ENCODE measurements around the gene B3GAT3.
"Not testable (repeated sequence)": the region's sequence is repeated elsewhere in the genome, so short reads cannot be mapped to it uniquely, and the experiment has no call there.

The B3GAT3 gene

DNA sequence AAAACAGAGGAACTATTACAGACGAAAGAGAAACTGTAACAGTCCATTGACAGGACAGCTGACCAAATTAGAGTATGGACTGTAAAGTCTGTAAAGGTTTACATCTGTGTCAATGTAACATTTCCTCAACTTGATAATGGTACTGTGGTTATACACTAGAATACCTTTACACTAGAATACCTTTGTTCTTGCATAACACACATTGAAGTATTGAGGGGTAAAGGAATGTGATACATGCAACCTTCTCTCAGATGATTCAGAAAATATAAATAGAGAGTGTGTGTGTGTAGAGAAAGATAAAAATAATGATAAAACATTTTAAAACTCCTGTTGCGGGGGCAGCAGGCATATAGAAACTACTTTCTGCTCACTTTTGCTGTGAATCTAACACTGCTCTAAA is 42.5 kb downstream of the B3GAT3 start:
- peaks cover 36% of the 10 kb centered on the region for H3K36me3 ChIP-seq (ENCODE audit: control insufficient read depth, insufficient read depth, low read length)
- no peak overlapping the region for H3K27ac ChIP-seq (ENCODE audit: insufficient read depth, low read depth, low read length, poor library complexity, severe bottlenecking)
- H3K27me3 ChIP-seq (ENCODE audit: control insufficient read depth, insufficient read depth, low read length, poor library complexity, severe bottlenecking), result no peaks in the 10 kb centered on the region
- H3K4me3 ChIP-seq (ENCODE audit: insufficient read depth, low read depth, low read length), result no peak overlapping the region
- H3K9me3 ChIP-seq (ENCODE audit: control insufficient read depth, low read length), result no peaks in the 10 kb centered on the region
- WGBS, 2 experiments, result 96% methylated on average over 1 to 2 of the region's 2 CpGs
- H3K4me1 ChIP-seq (ENCODE audit: control insufficient read depth, insufficient read depth, low read length), result peaks cover 8% of the 10 kb centered on the region

DNA sequence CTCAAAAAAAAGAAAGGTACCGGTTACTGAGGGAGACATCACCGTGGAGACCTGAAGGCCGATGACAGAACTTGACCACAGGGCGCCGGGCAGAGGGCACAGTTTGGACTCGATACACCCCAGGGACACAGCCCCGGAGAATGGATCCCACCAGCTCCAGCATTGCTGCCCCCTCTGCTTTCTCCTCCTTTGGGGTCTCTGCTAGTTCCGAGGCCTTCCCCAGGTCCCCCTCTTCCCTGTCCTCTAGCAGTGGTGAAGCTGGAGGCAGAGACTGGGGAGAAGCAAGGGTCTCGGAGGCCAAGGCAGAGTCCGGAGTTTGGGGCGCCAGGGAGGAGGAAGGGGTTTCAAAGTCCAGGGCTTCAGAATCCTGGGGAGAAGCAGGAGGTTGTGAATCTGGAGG is 43.2 kb downstream of the B3GAT3 start:
- no peaks in the 10 kb centered on the region for H3K9me3 ChIP-seq (ENCODE audit: control insufficient read depth, low read length)
- H3K27me3 ChIP-seq (ENCODE audit: control insufficient read depth, insufficient read depth, low read length, poor library complexity, severe bottlenecking), result no peaks in the 10 kb centered on the region
- peaks cover 36% of the 10 kb centered on the region for H3K36me3 ChIP-seq (ENCODE audit: control insufficient read depth, insufficient read depth, low read length)
- H3K4me1 ChIP-seq (ENCODE audit: control insufficient read depth, insufficient read depth, low read length), result peaks cover 8% of the 10 kb centered on the region
- H3K4me3 ChIP-seq (ENCODE audit: insufficient read depth, low read depth, low read length), result no peak overlapping the region
- H3K27ac ChIP-seq (ENCODE audit: insufficient read depth, low read depth, low read length, poor library complexity, severe bottlenecking), result no peak overlapping the region
- WGBS, 2 experiments, result 96% methylated on average over 11 of the region's 11 CpGs

DNA sequence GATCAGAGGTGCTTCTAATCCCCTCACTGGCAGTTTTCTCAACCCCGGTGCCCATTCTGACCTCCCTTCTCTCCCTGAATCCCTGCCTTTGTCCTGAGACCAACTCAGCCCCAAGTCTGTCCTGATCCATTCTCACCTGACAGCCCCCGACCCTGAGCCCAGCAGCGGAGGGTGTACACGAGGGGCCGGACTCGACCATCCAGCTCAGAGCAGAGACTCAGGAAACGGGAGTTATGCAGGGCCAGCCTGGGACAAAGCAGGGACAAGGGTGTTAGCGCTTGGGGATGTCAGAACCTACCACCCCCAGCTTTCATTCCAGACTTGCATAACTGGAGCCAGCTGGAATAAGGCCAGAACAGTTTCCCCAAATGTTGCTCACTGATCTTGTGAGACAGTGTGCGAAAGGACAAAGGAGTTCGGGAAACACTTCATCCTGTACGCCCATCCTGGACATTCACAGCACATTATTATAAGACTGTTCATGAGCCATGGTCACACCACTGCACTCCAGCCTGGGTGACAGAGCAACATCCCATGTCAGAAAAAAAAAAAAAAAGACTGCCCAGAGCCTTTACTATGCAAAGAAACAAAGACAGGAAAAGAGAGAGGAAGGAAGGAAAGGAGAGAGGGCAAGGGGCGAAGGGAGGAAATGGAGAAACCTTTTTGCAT is 44.6 kb downstream of the B3GAT3 start:
- no peak overlapping the region for H3K27ac ChIP-seq (ENCODE audit: insufficient read depth, low read depth, low read length, poor library complexity, severe bottlenecking)
- H3K36me3 ChIP-seq (ENCODE audit: control insufficient read depth, insufficient read depth, low read length), result peaks cover 36% of the 10 kb centered on the region
- H3K4me3 ChIP-seq (ENCODE audit: insufficient read depth, low read depth, low read length), result no peak overlapping the region
- H3K4me1 ChIP-seq (ENCODE audit: control insufficient read depth, insufficient read depth, low read length), result peaks cover 8% of the 10 kb centered on the region
- no peaks in the 10 kb centered on the region for H3K9me3 ChIP-seq (ENCODE audit: control insufficient read depth, low read length)
- 94 to 95% methylated on average over 12 of the region's 12 CpGs for WGBS, 2 experiments
- H3K27me3 ChIP-seq (ENCODE audit: control insufficient read depth, insufficient read depth, low read length, poor library complexity, severe bottlenecking), result no peaks in the 10 kb centered on the region

- no peak overlapping the region for H3K27ac ChIP-seq (ENCODE audit: insufficient read depth, low read depth, low read length, poor library complexity, severe bottlenecking)
- peaks cover 8% of the 10 kb centered on the region for H3K4me1 ChIP-seq (ENCODE audit: control insufficient read depth, insufficient read depth, low read length)
- H3K27me3 ChIP-seq (ENCODE audit: control insufficient read depth, insufficient read depth, low read length, poor library complexity, severe bottlenecking), result no peaks in the 10 kb centered on the region
- peaks cover 42% of the 10 kb centered on the region for H3K36me3 ChIP-seq (ENCODE audit: control insufficient read depth, insufficient read depth, low read length)
- no peaks in the 10 kb centered on the region for H3K9me3 ChIP-seq (ENCODE audit: control insufficient read depth, low read length)
- 93 to 94% methylated on average over 14 of the region's 14 CpGs for WGBS, 2 experiments
- no peak overlapping the region for H3K4me3 ChIP-seq (ENCODE audit: insufficient read depth, low read depth, low read length)
These were observed 45.9 kb downstream of the B3GAT3 start for GRCh38 chr11:62575837-62576236.

- Histone ChIP-seq H3K9me3 (ENCODE audit: control insufficient read depth, low read length) (no peaks in the 10 kb centered on the region), H3K4me3 (ENCODE audit: insufficient read depth, low read depth, low read length) (no peak overlapping the region), H3K4me1 (ENCODE audit: control insufficient read depth, insufficient read depth, low read length) (peaks cover 8% of the 10 kb centered on the region), H3K27ac (ENCODE audit: insufficient read depth, low read depth, low read length, poor library complexity, severe bottlenecking) (no peak overlapping the region), H3K36me3 (ENCODE audit: control insufficient read depth, insufficient read depth, low read length) (peaks cover 46% of the 10 kb centered on the region), H3K27me3 (ENCODE audit: control insufficient read depth, insufficient read depth, low read length, poor library complexity, severe bottlenecking) (no peaks in the 10 kb centered on the region)
- WGBS, 2 experiments, result 80 to 84% methylated on average over 17 of the region's 17 CpGs
These were observed 46.6 kb downstream of the B3GAT3 start for GRCh38 chr11:62575156-62575555.

DNA sequence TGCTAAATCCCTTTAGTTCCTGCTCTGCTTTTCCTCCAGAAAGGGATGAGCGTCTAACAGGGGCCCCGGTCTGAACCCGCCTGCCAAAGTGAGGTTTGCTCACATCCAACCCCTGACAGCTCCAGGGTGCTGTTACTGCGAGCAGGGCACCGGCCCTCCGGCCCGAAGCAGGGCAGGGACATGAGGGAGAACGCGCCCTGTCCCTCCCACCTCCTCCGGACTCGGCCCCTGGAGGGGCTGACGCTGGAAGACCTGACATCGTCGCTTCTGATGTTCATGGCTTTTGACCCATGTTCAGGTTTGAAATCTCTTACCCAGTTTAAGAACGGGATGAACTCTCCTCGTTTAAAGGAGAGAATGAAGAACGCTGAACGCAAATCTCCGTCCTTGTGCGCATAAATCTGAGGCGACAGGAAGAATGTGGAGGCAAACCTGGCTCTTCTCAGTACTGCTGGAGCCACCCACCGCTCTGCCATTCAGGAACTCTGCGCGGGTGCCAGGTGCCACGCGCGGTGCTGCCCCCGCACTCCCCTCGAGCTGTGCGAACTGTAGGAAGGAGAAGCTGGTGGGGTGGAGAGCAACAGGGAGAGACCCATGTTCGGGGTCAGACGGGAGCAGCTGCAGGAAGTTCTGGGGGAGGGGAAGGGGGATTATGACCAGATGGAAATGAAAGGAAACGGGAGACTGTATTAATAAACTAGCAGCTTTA is 47.3 kb downstream of the B3GAT3 start:
- H3K27ac ChIP-seq (ENCODE audit: insufficient read depth, low read depth, low read length, poor library complexity, severe bottlenecking), result peak overlapping the region; percentile 70
- no peaks in the 10 kb centered on the region for H3K9me3 ChIP-seq (ENCODE audit: control insufficient read depth, low read length)
- H3K27me3 ChIP-seq (ENCODE audit: control insufficient read depth, insufficient read depth, low read length, poor library complexity, severe bottlenecking), result no peaks in the 10 kb centered on the region
- 14% methylated on average over 33 of the region's 33 CpGs for WGBS, 2 experiments
- peak overlapping the region; percentile 63 for H3K4me3 ChIP-seq (ENCODE audit: insufficient read depth, low read depth, low read length)
- peaks cover 8% of the 10 kb centered on the region for H3K4me1 ChIP-seq (ENCODE audit: control insufficient read depth, insufficient read depth, low read length)
- H3K36me3 ChIP-seq (ENCODE audit: control insufficient read depth, insufficient read depth, low read length), result peaks cover 48% of the 10 kb centered on the region

- WGBS, 2 experiments, result 0% methylated on average over 46 of the region's 46 CpGs
- Histone ChIP-seq H3K4me3 (ENCODE audit: insufficient read depth, low read depth, low read length) (peak within 1 kb of the TSS; percentile 93), H3K9me3 (ENCODE audit: control insufficient read depth, low read length) (no peaks in the 10 kb centered on the region), H3K27ac (ENCODE audit: insufficient read depth, low read depth, low read length, poor library complexity, severe bottlenecking) (peak within 1 kb of the TSS; percentile 75), H3K27me3 (ENCODE audit: control insufficient read depth, insufficient read depth, low read length, poor library complexity, severe bottlenecking) (no peaks in the 10 kb centered on the region), H3K36me3 (ENCODE audit: control insufficient read depth, insufficient read depth, low read length) (peaks cover 49% of the 10 kb centered on the region), H3K4me1 (ENCODE audit: control insufficient read depth, insufficient read depth, low read length) (peaks cover 8% of the 10 kb centered on the region)
These were observed 48.0 kb downstream of the B3GAT3 start, which contains the start of gene EEF1G for GRCh38 chr11:62573592-62574362. Gene EEF1G, minus strand, starts transcription at chr11:62573891. Its CDS starts 49 bp downstream, at chr11:62573842.

- H3K36me3 ChIP-seq (ENCODE audit: control insufficient read depth, insufficient read depth, low read length), result peaks cover 48% of the 10 kb centered on the region
- H3K9me3 ChIP-seq (ENCODE audit: control insufficient read depth, low read length), result no peaks in the 10 kb centered on the region
- peak overlapping the region; percentile 93 for H3K4me3 ChIP-seq (ENCODE audit: insufficient read depth, low read depth, low read length)
- WGBS, 2 experiments, result 1% methylated on average over 33 of the region's 33 CpGs
- H3K4me1 ChIP-seq (ENCODE audit: control insufficient read depth, insufficient read depth, low read length), result peaks cover 8% of the 10 kb centered on the region
- peak overlapping the region; percentile 75 for H3K27ac ChIP-seq (ENCODE audit: insufficient read depth, low read depth, low read length, poor library complexity, severe bottlenecking)
- H3K27me3 ChIP-seq (ENCODE audit: control insufficient read depth, insufficient read depth, low read length, poor library complexity, severe bottlenecking), result no peaks in the 10 kb centered on the region
These were observed 48.7 kb downstream of the B3GAT3 start for GRCh38 chr11:62573006-62573591.

DNA sequence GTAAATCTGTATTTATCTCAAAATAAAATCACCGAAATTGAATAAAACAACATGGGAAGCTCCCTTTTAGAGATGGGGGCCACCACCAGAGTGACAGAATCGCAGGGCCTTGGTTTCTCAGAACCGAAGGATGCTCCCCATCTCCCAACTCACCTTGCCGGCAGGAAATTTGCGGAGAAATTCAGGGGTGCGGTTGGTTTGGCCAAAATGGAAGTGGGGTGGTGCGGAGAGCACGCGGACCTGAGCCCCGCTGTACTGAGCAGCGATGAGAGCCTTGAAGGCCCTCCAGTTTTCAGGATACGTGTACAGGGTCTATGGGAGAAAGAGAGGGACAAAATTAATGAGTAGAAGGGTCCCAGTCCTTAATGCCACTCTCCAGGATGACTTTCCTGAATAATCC is 49.4 kb downstream of the B3GAT3 start:
- Histone ChIP-seq H3K27ac (ENCODE audit: insufficient read depth, low read depth, low read length, poor library complexity, severe bottlenecking) (no peak overlapping the region), H3K9me3 (ENCODE audit: control insufficient read depth, low read length) (no peaks in the 10 kb centered on the region), H3K36me3 (ENCODE audit: control insufficient read depth, insufficient read depth, low read length) (peaks cover 46% of the 10 kb centered on the region), H3K27me3 (ENCODE audit: control insufficient read depth, insufficient read depth, low read length, poor library complexity, severe bottlenecking) (no peaks in the 10 kb centered on the region), H3K4me3 (ENCODE audit: insufficient read depth, low read depth, low read length) (peak overlapping the region; percentile 93), H3K4me1 (ENCODE audit: control insufficient read depth, insufficient read depth, low read length) (peaks cover 8% of the 10 kb centered on the region)
- 76 to 86% methylated on average over 12 of the region's 12 CpGs for WGBS, 2 experiments

DNA sequence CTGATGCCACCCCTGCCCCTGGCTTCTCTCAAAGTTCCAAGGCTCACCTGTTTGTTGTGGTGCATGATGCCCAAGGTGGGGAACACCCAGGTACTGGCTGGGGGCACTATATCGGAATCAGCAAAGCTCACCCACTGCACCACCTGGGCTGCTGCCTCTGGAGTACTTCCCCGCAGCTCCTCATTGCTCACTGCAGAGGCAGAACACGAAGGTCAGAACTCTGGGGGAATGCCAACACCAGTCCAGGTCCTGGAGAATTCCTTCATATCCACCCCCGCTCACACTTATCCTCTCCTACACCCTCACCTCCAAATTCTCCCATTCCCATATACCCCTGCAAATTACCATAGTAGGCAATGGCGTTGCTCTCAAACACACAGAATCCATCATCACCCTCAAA is 50.3 kb downstream of the B3GAT3 start:
- H3K4me1 ChIP-seq (ENCODE audit: control insufficient read depth, insufficient read depth, low read length), result not testable (repeated sequence)

More for the DNA sequence above, 50.3 kb downstream of the B3GAT3 start:
- not testable (repeated sequence) for H3K27ac ChIP-seq (ENCODE audit: insufficient read depth, low read depth, low read length, poor library complexity, severe bottlenecking); H3K9me3 ChIP-seq (ENCODE audit: control insufficient read depth, low read length); H3K27me3 ChIP-seq (ENCODE audit: control insufficient read depth, insufficient read depth, low read length, poor library complexity, severe bottlenecking)
- Histone ChIP-seq H3K4me3 (ENCODE audit: insufficient read depth, low read depth, low read length) (peak overlapping the region; percentile 1), H3K36me3 (ENCODE audit: control insufficient read depth, insufficient read depth, low read length) (peaks cover 47% of the 10 kb centered on the region)
- 95 to 96% methylated on average over 5 of the region's 5 CpGs for WGBS, 2 experiments
